Suprapubic skin (tissue), 4 donors: Measurements from ENCODE around the gene OR4B1. TPM values are rescaled to one million over a fixed set of nuclear protein-coding genes. Genes with fewer than 3 reads are reported as not detected.
"Not testable (repeated sequence)": the region's sequence is repeated elsewhere in the genome, so short reads cannot be mapped to it uniquely, and the experiment has no call there.

ENCODE experiments used
- DNase-seq, 2 donors: peaks; one replicate each; pipeline ENCODE4 v3.0.0-alpha.2; 2019; ENCODE audit warnings: low spot score in 2 of 2
- H3K27ac ChIP-seq: fragments of 200-600 bp; sonication (generic); one replicate; pipeline ENCODE4 v1.5.1; 2019
- H3K27me3 ChIP-seq: fragments of 200-600 bp; sonication (generic); one replicate; pipeline ENCODE4 v1.5.1; 2019
- H3K36me3 ChIP-seq: fragments of 200-600 bp; sonication (generic); one replicate; pipeline ENCODE4 v1.5.1; 2019
- H3K4me1 ChIP-seq: fragments of 200-600 bp; sonication (generic); one replicate; pipeline ENCODE4 v1.5.1; 2019
- H3K4me3 ChIP-seq: fragments of 200-600 bp; sonication (generic); one replicate; pipeline ENCODE4 v1.5.1; 2019; ENCODE audit warnings: mild to moderate bottlenecking
- H3K9me3 ChIP-seq: fragments of 200-600 bp; sonication (generic); one replicate; pipeline ENCODE4 v1.5.1; 2019
- CTCF ChIP-seq, 2 donors: fragments of 200-600 bp in 1 of 2; fragments of 450-650 bp in 1 of 2; sonication (generic) in 1 of 2; IDR thresholded peaks; one replicate each; pipeline ENCODE4 v1.5.1; 2016 to 2019; ENCODE audit warnings: antibody characterized with exemption in 2 of 2, mild to moderate bottlenecking in 1 of 2, moderate library complexity in 1 of 2
- EP300 ChIP-seq: sonication (generic); formaldehyde crosslinking; IDR thresholded peaks from one replicate; pipeline ENCODE4 v1.6.1; 2017; ENCODE audit warnings: antibody characterized with exemption
- POLR2A ChIP-seq, 2 donors: fragments of 450-650 bp; IDR thresholded peaks; one replicate each; pipeline ENCODE4 v1.6.1; 2017; ENCODE audit warnings: antibody characterized with exemption in 2 of 2, mild to moderate bottlenecking in 2 of 2, moderate library complexity in 2 of 2
- POLR2AphosphoS5 ChIP-seq, 3 donors: sonication (generic); formaldehyde crosslinking; IDR thresholded peaks; one replicate each; pipeline ENCODE4 v1.6.1; 2017; ENCODE audit warnings: antibody characterized with exemption in 3 of 3
- WGBS: methylation state at CpG from one replicate; pipeline ENCODE4 v1.1.5; 2018; 5-methylcytosine and 5-hydroxymethylcytosine counted together
- total RNA-seq, 4 donors: library from RNA; depleted of rRNA; stranded (reverse); fragments of >200 nt; gene quantifications; one replicate each; pipeline ENCODE4 v1.1.0, GENCODE V29; 2016

OR4B1 gene
- total RNA-seq, 4 donors from 2014 or later: not detected

- no peaks in the 10 kb centered on the region for H3K4me1 ChIP-seq
- H3K4me3 ChIP-seq: no peak overlapping the region
- no peaks in the 10 kb centered on the region for H3K9me3 ChIP-seq
- DNase-seq: no peak
- no peaks in the 10 kb centered on the region for H3K36me3 ChIP-seq
- no peak for TF ChIP-seq POLR2A (IDR thresholded peaks at IDR 0.05)
- no peak for TF ChIP-seq EP300
- no peak for TF ChIP-seq CTCF (IDR thresholded peaks at IDR 0.05)
- no peak for TF ChIP-seq POLR2AphosphoS5 (IDR thresholded peaks at IDR 0.05)
- H3K27ac ChIP-seq: no peak overlapping the region
- H3K27me3 ChIP-seq: no peaks in the 10 kb centered on the region
Measured at GRCh38 chr11:48184452-48184851, 32.2 kb upstream of the OR4B1 start.

GRCh38 chr11:48190906-48191654, 25.5 kb upstream of the OR4B1 start:
- WGBS: 73% methylated on average over 7 of the region's 10 CpGs
- not testable (repeated sequence) for DNase-seq

GRCh38 chr11:48193876-48194275, 22.7 kb upstream of the OR4B1 start:
- DNase-seq: no peak
- Histone ChIP-seq H3K4me3 (no peak overlapping the region), H3K9me3 (peaks cover 11% of the 10 kb centered on the region), H3K4me1 (no peaks in the 10 kb centered on the region), H3K27me3 (no peaks in the 10 kb centered on the region), H3K27ac (no peak overlapping the region), H3K36me3 (no peaks in the 10 kb centered on the region)
- no peak for TF ChIP-seq POLR2A (IDR thresholded peaks at IDR 0.05)
- TF ChIP-seq EP300: no peak
- TF ChIP-seq CTCF (IDR thresholded peaks at IDR 0.05): no peak
- TF ChIP-seq POLR2AphosphoS5 (IDR thresholded peaks at IDR 0.05): no peak
- WGBS: 60% methylated on average over 2 of the region's 2 CpGs

More at GRCh38 chr11:48190906-48191654, 25.5 kb upstream of the OR4B1 start:
- H3K4me1 ChIP-seq, H3K27ac ChIP-seq, H3K4me3 ChIP-seq, H3K36me3 ChIP-seq, H3K27me3 ChIP-seq, H3K9me3 ChIP-seq: not testable (repeated sequence)

- Histone ChIP-seq H3K36me3 (no peaks in the 10 kb centered on the region), H3K9me3 (peaks cover 4% of the 10 kb centered on the region), H3K4me1 (no peaks in the 10 kb centered on the region), H3K4me3 (no peak overlapping the region), H3K27ac (no peak overlapping the region), H3K27me3 (no peaks in the 10 kb centered on the region)
- DNase-seq: no peak
- WGBS: 73% methylated on average over 2 of the region's 2 CpGs
- no peak for TF ChIP-seq POLR2AphosphoS5 (IDR thresholded peaks at IDR 0.05)
- no peak for TF ChIP-seq EP300
- no peak for TF ChIP-seq CTCF (IDR thresholded peaks at IDR 0.05)
- no peak for TF ChIP-seq POLR2A (IDR thresholded peaks at IDR 0.05)
Measured at GRCh38 chr11:48207881-48208280, 8.7 kb upstream of the OR4B1 start.

GRCh38 chr11:48210052-48210451, 6.6 kb upstream of the OR4B1 start:
- no peak overlapping the region for H3K4me3 ChIP-seq
- TF ChIP-seq EP300: no peak
- TF ChIP-seq CTCF (IDR thresholded peaks at IDR 0.05): no peak
- TF ChIP-seq POLR2A (IDR thresholded peaks at IDR 0.05): no peak
- no peak for TF ChIP-seq POLR2AphosphoS5 (IDR thresholded peaks at IDR 0.05)
- WGBS: 23% methylated on average over 7 of the region's 7 CpGs

GRCh38 chr11:48228761-48229160, 12.2 kb downstream of the OR4B1 start:
- no peak for DNase-seq
- H3K4me3 ChIP-seq: no peak overlapping the region
- no peak overlapping the region for H3K27ac ChIP-seq
- no peak for TF ChIP-seq CTCF (IDR thresholded peaks at IDR 0.05)
- no peaks in the 10 kb centered on the region for H3K36me3 ChIP-seq
- WGBS: 93% methylated on average over 10 of the region's 18 CpGs
- H3K4me1 ChIP-seq: no peaks in the 10 kb centered on the region
- H3K27me3 ChIP-seq: no peaks in the 10 kb centered on the region
- H3K9me3 ChIP-seq: peaks cover 7% of the 10 kb centered on the region

More at GRCh38 chr11:48210052-48210451, 6.6 kb upstream of the OR4B1 start:
- H3K9me3 ChIP-seq: no peaks in the 10 kb centered on the region
- DNase-seq: no peak
- H3K4me1 ChIP-seq: no peaks in the 10 kb centered on the region
- no peaks in the 10 kb centered on the region for H3K27me3 ChIP-seq
- H3K36me3 ChIP-seq: no peaks in the 10 kb centered on the region
- no peak overlapping the region for H3K27ac ChIP-seq

GRCh38 chr11:48230057-48230456, 13.4 kb downstream of the OR4B1 start:
- H3K4me3 ChIP-seq, H3K9me3 ChIP-seq, H3K36me3 ChIP-seq, DNase-seq, H3K27me3 ChIP-seq, H3K27ac ChIP-seq, H3K4me1 ChIP-seq: not testable (repeated sequence)
- 96% methylated on average over 11 of the region's 11 CpGs for WGBS
